ENCODE results near the gene LMO7.

Gene LMO7

GRCh38 chr13:75612354-75612753 is 23.8 kb upstream of the LMO7 start:
- TF ChIP-seq CTCF (IDR thresholded peaks at IDR 0.05; ENCODE audit: low read depth, low read length, missing control alignments), result no peak
- H3K4me3 ChIP-seq (ENCODE audit: low read depth, low read length), result no peak overlapping the region
- DNase-seq (ENCODE audit: low read depth), result no peak

GRCh38 chr13:75617230-75617629 is 18.9 kb upstream of the LMO7 start:
- DNase-seq (ENCODE audit: low read depth), result no peak
- TF ChIP-seq CTCF (IDR thresholded peaks at IDR 0.05; ENCODE audit: low read depth, low read length, missing control alignments), result no peak
- H3K4me3 ChIP-seq (ENCODE audit: low read depth, low read length), result no peak overlapping the region

GRCh38 chr13:75618308-75618707 is 17.8 kb upstream of the LMO7 start:
- TF ChIP-seq CTCF (IDR thresholded peaks at IDR 0.05; ENCODE audit: low read depth, low read length, missing control alignments), result no peak
- H3K4me3 ChIP-seq (ENCODE audit: low read depth, low read length), result no peak overlapping the region
- no peak for DNase-seq (ENCODE audit: low read depth)

- no peak for DNase-seq (ENCODE audit: low read depth)
- H3K4me3 ChIP-seq (ENCODE audit: low read depth, low read length), result no peak overlapping the region
- no peak for TF ChIP-seq CTCF (IDR thresholded peaks at IDR 0.05; ENCODE audit: low read depth, low read length, missing control alignments)
Observed at GRCh38 chr13:75620020-75620419, 16.1 kb upstream of the LMO7 start.

- DNase-seq (ENCODE audit: low read depth), result no peak
- H3K4me3 ChIP-seq (ENCODE audit: low read depth, low read length), result no peak overlapping the region
- no peak for TF ChIP-seq CTCF (IDR thresholded peaks at IDR 0.05; ENCODE audit: low read depth, low read length, missing control alignments)
Observed at GRCh38 chr13:75621147-75621546, 15.0 kb upstream of the LMO7 start.

- DNase-seq (ENCODE audit: low read depth), result no peak
- TF ChIP-seq CTCF (IDR thresholded peaks at IDR 0.05; ENCODE audit: low read depth, low read length, missing control alignments), result no peak
Observed at GRCh38 chr13:75628801-75629200, 7.3 kb upstream of the LMO7 start.

GRCh38 chr13:75633285-75633684 is 2.8 kb upstream of the LMO7 start:
- TF ChIP-seq CTCF (IDR thresholded peaks at IDR 0.05; ENCODE audit: low read depth, low read length, missing control alignments), result no peak
- no peak for DNase-seq (ENCODE audit: low read depth)
- H3K4me3 ChIP-seq (ENCODE audit: low read depth, low read length), result no peak overlapping the region

More at GRCh38 chr13:75628801-75629200, 7.3 kb upstream of the LMO7 start:
- H3K4me3 ChIP-seq (ENCODE audit: low read depth, low read length), result no peak overlapping the region
